K562 (cell line): ENCODE results near the gene RYR1. TPM values are rescaled to one million over a fixed set of nuclear protein-coding genes. Genes with fewer than 3 reads are reported as not detected.

Experiments used
- ATAC-seq: fragments of 200-7000 bp; cut with Tn5 transposase; 3 replicates; pipeline ENCODE4 v1.9.1; 2020; ENCODE audit warnings: moderate library complexity
- BruUV-seq: library from RNA; stranded (reverse); fragments of 400-500 nt; replicated peaks from 2 replicates; lab custom pipeline; 2021; lab: Mats Ljungman, UMichigan
- CTCF ChIA-PET: fragments of 300-600 bp; formaldehyde crosslinking; extraction: SDS; loops from one replicate; lab custom pipeline; 2021; ENCODE audit warnings: low intra/inter-chr PET ratio; lab: Yijun Ruan, JAX
- POLR2A ChIA-PET: fragments of 300-600, 350-650 bp; sonication (Branson Sonifier 250); formaldehyde crosslinking; extraction: SDS; loops from one replicate; lab custom pipeline; 2021; ENCODE audit warnings: antibody characterized with exemption, inconsistent platforms; lab: Yijun Ruan, JAX
- DNase-seq, 4 experiments: peaks; one replicate each; pipeline versions ENCODE4 v3.0.0 to v3.0.0-alpha.2; 2011 to 2018; ENCODE audit warnings: low spot score in 3 of 4, mixed read lengths in 3 of 4; ENCODE audit errors: extremely low read depth in 1 of 4
- FAIRE-seq: peaks from 2 replicates; lab custom pipeline; 2011; peaks lifted over from hg19 to GRCh38; lab: Jason Lieb, UNC
- H2AFZ ChIP-seq: 2 replicates; pipeline ENCODE4 v1.6.0; 2011; ENCODE audit warnings: low read depth, low read length, control low read depth, inconsistent platforms
- H3K27ac ChIP-seq: fragments of 200-600 bp; 3 replicates; pipeline ENCODE4 v1.8.0; 2011; ENCODE audit warnings: low read depth, mild to moderate bottlenecking, control low read depth, inconsistent platforms, low read length, moderate library complexity, mixed read lengths; ENCODE audit errors: extremely low read depth
- H3K27me3 ChIP-seq, 2 experiments: fragments of 300-600 bp in 1 of 2; 2 replicates in 1 of 2; 3 replicates in 1 of 2; pipeline versions ENCODE4 v1.6.0 to v1.8.0; 2011; ENCODE audit warnings: inconsistent platforms in 2 of 2, low read length in 2 of 2, mild to moderate bottlenecking in 1 of 2, mixed read lengths in 1 of 2, moderate library complexity in 1 of 2; ENCODE audit not compliant: control insufficient read depth in 2 of 2, insufficient read depth in 2 of 2
- H3K36me3 ChIP-seq: fragments of 300-600 bp; 3 replicates; pipeline ENCODE4 v1.8.0; 2011; ENCODE audit warnings: mild to moderate bottlenecking, low read length, inconsistent platforms; ENCODE audit not compliant: control insufficient read depth, insufficient read depth
- H3K4me1 ChIP-seq, 2 experiments: fragments of 200-600 bp in 1 of 2; replicated peaks in 1 of 2; 2 replicates in 1 of 2; 3 replicates in 1 of 2; pipeline versions ENCODE4 v1.5.1 to v1.8.0; 2011; ENCODE audit warnings: inconsistent platforms in 2 of 2, low read length in 2 of 2, mild to moderate bottlenecking in 1 of 2, mixed read lengths in 1 of 2, moderate library complexity in 1 of 2; ENCODE audit not compliant: control insufficient read depth in 2 of 2, insufficient read depth in 2 of 2
- H3K4me2 ChIP-seq: 2 replicates; pipeline ENCODE4 v1.6.1; 2011; ENCODE audit warnings: low read length, control low read depth, inconsistent platforms, mixed read lengths; ENCODE audit not compliant: insufficient read depth
- H3K4me3 ChIP-seq: fragments of 200-600 bp; sonication (generic), shearing (Covaris generic); 2 replicates; pipeline ENCODE4 v1.5.1; 2016; ENCODE audit warnings: control low read depth, inconsistent platforms
- H3K79me2 ChIP-seq: fragments of 200-600 bp; 3 replicates; pipeline ENCODE4 v1.8.0; 2011; ENCODE audit warnings: low read length, inconsistent platforms; ENCODE audit not compliant: control insufficient read depth, insufficient read depth
- H3K9ac ChIP-seq, 2 experiments: 2 replicates each; pipeline versions ENCODE4 v1.6.0 to v1.6.1; 2011; ENCODE audit warnings: low read depth in 2 of 2, low read length in 2 of 2, control low read depth in 1 of 2, inconsistent platforms in 1 of 2, mild to moderate bottlenecking in 1 of 2, mixed read lengths in 1 of 2; ENCODE audit not compliant: insufficient read depth in 1 of 2
- H3K9me1 ChIP-seq: one replicate; pipeline ENCODE4 v1.6.0; 2011; ENCODE audit warnings: inconsistent platforms, mild to moderate bottlenecking, low read length, moderate library complexity; ENCODE audit not compliant: control insufficient read depth, insufficient read depth
- H3K9me3 ChIP-seq: replicated peaks from 2 replicates; pipeline ENCODE4 v1.5.1; 2011; ENCODE audit warnings: low read depth, low read length, inconsistent platforms; ENCODE audit not compliant: control insufficient read depth, insufficient read depth
- H4K20me1 ChIP-seq: replicated peaks from 2 replicates; pipeline ENCODE4 v1.6.1; 2011; ENCODE audit warnings: low read length, inconsistent platforms, mixed read lengths; ENCODE audit not compliant: control insufficient read depth, insufficient read depth
- MTF1 ChIP-seq: fragments of 250-450 bp; sonication (Bioruptor Pico); IDR thresholded peaks from 2 replicates; pipeline ENCODE4 v1.9.0; 2021; ENCODE audit warnings: moderate library complexity, mild to moderate bottlenecking, inconsistent platforms, borderline replicate concordance
- NONO ChIP-seq, 2 experiments: fragments of 200-400 bp in 1 of 2; fragments of 450-650 bp in 1 of 2; formaldehyde crosslinking in 1 of 2; IDR thresholded peaks; 2 replicates each; pipeline ENCODE4 v1.6.1; 2017; ENCODE audit warnings: low read depth in 2 of 2, mild to moderate bottlenecking in 2 of 2, moderate library complexity in 2 of 2, low read length in 1 of 2
- POLR2A ChIP-seq: fragments of 450-650 bp; conservative IDR thresholded peaks from 2 replicates; pipeline ENCODE4 v1.6.1; 2016
- SP1 ChIP-seq: sonication (generic); formaldehyde crosslinking; IDR thresholded peaks from 2 replicates; pipeline ENCODE4 v1.8.1; 2022; ENCODE audit warnings: mild to moderate bottlenecking, missing genetic modification reagents
- ZKSCAN1 ChIP-seq: fragments of 150-350 bp; IDR thresholded peaks from 2 replicates; pipeline ENCODE4 v1.6.1; 2016; ENCODE audit warnings: low read depth, low read length
- WGBS: fragments of 100-300 bp; shearing (Covaris generic); methylation state at CpG from one replicate; pipeline ENCODE4 v1.1.6; 2016; ENCODE audit warnings: low coverage, mixed read lengths; ENCODE audit not compliant: insufficient coverage; ENCODE audit errors: missing lambda C conversion rate; 5-methylcytosine and 5-hydroxymethylcytosine counted together
- in situ Hi-C: fragments of 300-500 bp; cut with MboI; formaldehyde crosslinking; loops from 4 replicates; pipeline ENCODE4 v1.15.0; 2018; ENCODE audit warnings: inconsistent platforms, mixed read lengths
- intact Hi-C: fragments of 100-400 bp; cut with micrococcal nuclease; formaldehyde crosslinking; loops from 2 replicates; pipeline ENCODE4 v1.14.2; 2022
- polyA plus RNA-seq, 8 experiments: library from polyadenylated mRNA; depleted of rRNA in 4 of 8; stranded (reverse) in 5 of 8; unstranded in 3 of 8; fragments of >200 nt; fragmentation: Nextera tagmentation in 2 of 8; fragmentation: Illumina TruSeq in 1 of 8; extraction: Ambion mirVana in 2 of 8; extraction: Trizol in 1 of 8; gene quantifications; 2 replicates each; pipeline versions ENCODE4 v1.2.1 to v1.2.3, GENCODE V29; 2011 to 2014; ENCODE audit warnings: inconsistent platforms in 1 of 8, missing spikeins in 1 of 8
- total RNA-seq, 7 experiments: library from RNA; depleted of rRNA in 6 of 7; stranded (reverse); fragments of >200 nt in 6 of 7; fragmentation: Illumina TruSeq in 2 of 7; extraction: Trizol in 2 of 7; gene quantifications; 2 replicates each; pipeline versions ENCODE4 v1.2.1 to v1.2.3, GENCODE V29; 2011 to 2021; ENCODE audit warnings: low replicate concordance in 1 of 7
- TF ChIP-seq, protein P1 (sequence below): fragments of 450-650 bp; formaldehyde crosslinking; IDR thresholded peaks from 2 replicates; pipeline ENCODE4 v1.4.0; 2020; ENCODE audit warnings: mild to moderate bottlenecking, moderate library complexity
- TF ChIP-seq, protein P2 (sequence below), 3 experiments: IDR thresholded peaks in 2 of 3; conservative IDR thresholded peaks in 1 of 3; 2 replicates each; pipeline ENCODE4 v1.5.1; 2011 to 2012; ENCODE audit warnings: low read length in 3 of 3, mild to moderate bottlenecking in 3 of 3, control low read depth in 2 of 3, improper control_type of control experiment in 1 of 3, inconsistent platforms in 1 of 3, low read depth in 1 of 3, mixed read lengths in 1 of 3, moderate library complexity in 1 of 3; ENCODE audit not compliant: insufficient read depth in 2 of 3
- TF ChIP-seq, protein P3 (sequence below): fragments of 450-650 bp; IDR thresholded peaks from 2 replicates; pipeline ENCODE4 v1.6.1; 2016
- TF ChIP-seq, protein P4 (sequence below): sonication (generic); formaldehyde crosslinking; IDR thresholded peaks from 2 replicates; pipeline ENCODE4 v1.8.0; 2022; ENCODE audit warnings: missing genetic modification reagents, mild to moderate bottlenecking, moderate library complexity, borderline replicate concordance

Gene RYR1
- total and polyA plus RNA-seq, 9 of the 15 experiments (the other 6 are each of a cell fraction or from before 2014, with no cell fraction given), result 0.11 to 7.4 (median 3.7) TPM

DNA sequence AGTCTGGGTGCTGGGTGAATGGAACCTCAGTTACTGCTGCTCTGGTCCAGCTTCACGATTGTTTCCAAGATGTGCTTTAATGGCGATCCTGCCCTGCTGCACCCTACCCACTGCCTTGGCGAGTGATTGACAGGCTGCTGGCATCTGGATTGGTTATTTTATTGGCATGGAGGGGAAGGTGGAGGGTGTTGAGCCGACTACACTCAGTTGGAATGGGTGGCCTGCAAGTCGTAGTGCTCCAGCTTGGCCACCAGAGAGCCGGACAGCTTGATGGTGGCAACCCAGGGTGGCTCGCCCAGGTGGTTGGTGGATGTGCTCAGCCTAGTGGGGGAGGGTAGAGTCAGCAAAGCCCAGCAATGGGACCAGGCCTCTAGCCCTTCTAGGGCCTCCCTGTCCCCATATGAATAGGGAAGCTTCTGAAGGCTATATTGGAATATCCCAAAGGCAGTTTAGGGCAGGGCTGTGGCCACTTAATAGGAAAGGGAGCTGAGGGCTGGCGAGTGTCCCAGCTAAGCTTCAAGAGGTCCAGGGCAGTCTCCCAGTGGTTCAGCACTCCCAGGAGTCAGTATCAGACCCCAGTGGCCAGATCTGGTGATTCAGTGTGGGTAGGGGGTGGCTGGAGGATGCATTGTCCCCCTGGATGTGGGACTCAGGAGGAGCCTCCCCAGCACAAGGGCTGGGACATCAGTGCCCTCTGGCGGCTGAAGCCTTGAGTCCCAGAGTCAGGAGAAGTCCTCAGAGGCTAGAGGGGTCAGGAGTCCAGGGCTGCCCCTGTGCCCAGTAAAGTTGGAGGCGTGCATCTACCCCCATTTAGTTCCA, 49.1 kb upstream of the RYR1 start:
- Histone ChIP-seq H3K4me2 (no peak overlapping the region), H3K27ac (no peak overlapping the region), H3K4me1 (peaks cover 2 to 43% of the 10 kb centered on the region in 2 experiments; a peak in 3 of 5 replicates), H3K9me3 (no peaks in the 10 kb centered on the region), H3K9ac (0 out of 4 replicates have a peak overlapping the region, but pooled peaks of 1 of the 2 experiments have one; percentile 6), H3K79me2 (peaks cover 5% of the 10 kb centered on the region; the same call in 2 of the 3 replicates), H3K4me3 (no peak overlapping the region), H3K36me3 (peaks cover 69% of the 10 kb centered on the region), H4K20me1 (peaks cover 3% of the 10 kb centered on the region; the same call in 1 of the 2 replicates), H3K9me1 (peaks cover 3% of the 10 kb centered on the region), H3K27me3 (no peaks in the 10 kb centered on the region), H2AFZ (no peak overlapping the region)
- ChIA-PET CTCF (interaction anchor here (0.6 to 1.1 kb wide), 4 partner anchors 141 to 262 kb away, joined by 3 to 4 read pairs (median 3); no protein-coding TSS in a partner anchor), POLR2A (interaction anchor here (0.5 to 2.6 kb wide), 10 partner anchors 8 to 467 kb away, joined by 3 to 28 read pairs (median 4); partner anchors contain the start of gene PSMD8)
- WGBS, result 77% methylated on average over 10 of the region's 10 CpGs
- in situ Hi-C loops, result no loop called here
- BruUV-seq, result no TSS peak
- peak; percentile 56 for ATAC-seq
- FAIRE-seq, result peak; percentile 76
- peak; percentile 39 to 63 (median 52) for DNase-seq
- intact Hi-C loops, result loop anchor here (5.0 kb wide), 2 partner anchors 47 to 142 kb away; partner anchors contain the start of gene CATSPERG
- TF ChIP-seq, protein P1, sequence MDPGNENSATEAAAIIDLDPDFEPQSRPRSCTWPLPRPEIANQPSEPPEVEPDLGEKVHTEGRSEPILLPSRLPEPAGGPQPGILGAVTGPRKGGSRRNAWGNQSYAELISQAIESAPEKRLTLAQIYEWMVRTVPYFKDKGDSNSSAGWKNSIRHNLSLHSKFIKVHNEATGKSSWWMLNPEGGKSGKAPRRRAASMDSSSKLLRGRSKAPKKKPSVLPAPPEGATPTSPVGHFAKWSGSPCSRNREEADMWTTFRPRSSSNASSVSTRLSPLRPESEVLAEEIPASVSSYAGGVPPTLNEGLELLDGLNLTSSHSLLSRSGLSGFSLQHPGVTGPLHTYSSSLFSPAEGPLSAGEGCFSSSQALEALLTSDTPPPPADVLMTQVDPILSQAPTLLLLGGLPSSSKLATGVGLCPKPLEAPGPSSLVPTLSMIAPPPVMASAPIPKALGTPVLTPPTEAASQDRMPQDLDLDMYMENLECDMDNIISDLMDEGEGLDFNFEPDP, result no peak
- TF ChIP-seq, protein P2, sequence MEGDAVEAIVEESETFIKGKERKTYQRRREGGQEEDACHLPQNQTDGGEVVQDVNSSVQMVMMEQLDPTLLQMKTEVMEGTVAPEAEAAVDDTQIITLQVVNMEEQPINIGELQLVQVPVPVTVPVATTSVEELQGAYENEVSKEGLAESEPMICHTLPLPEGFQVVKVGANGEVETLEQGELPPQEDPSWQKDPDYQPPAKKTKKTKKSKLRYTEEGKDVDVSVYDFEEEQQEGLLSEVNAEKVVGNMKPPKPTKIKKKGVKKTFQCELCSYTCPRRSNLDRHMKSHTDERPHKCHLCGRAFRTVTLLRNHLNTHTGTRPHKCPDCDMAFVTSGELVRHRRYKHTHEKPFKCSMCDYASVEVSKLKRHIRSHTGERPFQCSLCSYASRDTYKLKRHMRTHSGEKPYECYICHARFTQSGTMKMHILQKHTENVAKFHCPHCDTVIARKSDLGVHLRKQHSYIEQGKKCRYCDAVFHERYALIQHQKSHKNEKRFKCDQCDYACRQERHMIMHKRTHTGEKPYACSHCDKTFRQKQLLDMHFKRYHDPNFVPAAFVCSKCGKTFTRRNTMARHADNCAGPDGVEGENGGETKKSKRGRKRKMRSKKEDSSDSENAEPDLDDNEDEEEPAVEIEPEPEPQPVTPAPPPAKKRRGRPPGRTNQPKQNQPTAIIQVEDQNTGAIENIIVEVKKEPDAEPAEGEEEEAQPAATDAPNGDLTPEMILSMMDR (IDR thresholded peaks at IDR 0.05 in 2 of 3, conservative IDR thresholded peaks at IDR 0.05 in 1 of 3; ENCODE audit: insufficient read depth in 2 of 3, low read depth in 1 of 3, low read length in 3 of 3), result peak; percentile 57 to 68 (median 62)
- TF ChIP-seq SP1 (0 out of 2 replicates have a peak, but pooled peaks have one; percentile 5), ZKSCAN1 (no peak), POLR2A (peak; percentile 53; the same call in 1 of the 2 replicates), NONO (IDR thresholded peaks at IDR 0.05; ENCODE audit: low read depth in 2 of 2, low read length in 1 of 2) (0 out of 4 replicates have a peak, but pooled peaks of 1 of the 2 experiments have one; percentile 18), MTF1 (no peak)
- TF ChIP-seq, protein P3, sequence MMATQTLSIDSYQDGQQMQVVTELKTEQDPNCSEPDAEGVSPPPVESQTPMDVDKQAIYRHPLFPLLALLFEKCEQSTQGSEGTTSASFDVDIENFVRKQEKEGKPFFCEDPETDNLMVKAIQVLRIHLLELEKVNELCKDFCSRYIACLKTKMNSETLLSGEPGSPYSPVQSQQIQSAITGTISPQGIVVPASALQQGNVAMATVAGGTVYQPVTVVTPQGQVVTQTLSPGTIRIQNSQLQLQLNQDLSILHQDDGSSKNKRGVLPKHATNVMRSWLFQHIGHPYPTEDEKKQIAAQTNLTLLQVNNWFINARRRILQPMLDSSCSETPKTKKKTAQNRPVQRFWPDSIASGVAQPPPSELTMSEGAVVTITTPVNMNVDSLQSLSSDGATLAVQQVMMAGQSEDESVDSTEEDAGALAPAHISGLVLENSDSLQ, result 0 out of 2 replicates have a peak, but pooled peaks have one; percentile 40
- TF ChIP-seq, protein P4, sequence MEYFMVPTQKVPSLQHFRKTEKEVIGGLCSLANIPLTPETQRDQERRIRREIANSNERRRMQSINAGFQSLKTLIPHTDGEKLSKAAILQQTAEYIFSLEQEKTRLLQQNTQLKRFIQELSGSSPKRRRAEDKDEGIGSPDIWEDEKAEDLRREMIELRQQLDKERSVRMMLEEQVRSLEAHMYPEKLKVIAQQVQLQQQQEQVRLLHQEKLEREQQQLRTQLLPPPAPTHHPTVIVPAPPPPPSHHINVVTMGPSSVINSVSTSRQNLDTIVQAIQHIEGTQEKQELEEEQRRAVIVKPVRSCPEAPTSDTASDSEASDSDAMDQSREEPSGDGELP (CRISPR knock-in tag), result peak; percentile 39; the same call in 1 of the 2 replicates
